HepG2 (cell line): ENCODE results near the gene SAP30. TPM values are rescaled to one million over a fixed set of nuclear protein-coding genes. Genes with fewer than 3 reads are reported as not detected.

Experiments used
- ATF7-NPFF ChIP-seq: sonication (generic); formaldehyde crosslinking; IDR thresholded peaks from 2 replicates; pipeline ENCODE4 v1.8.1; 2023; ENCODE audit warnings: mild to moderate bottlenecking, low read depth, missing genetic modification reagents, moderate library complexity
- CEBPG ChIP-seq: IDR thresholded peaks from 2 replicates; pipeline ENCODE4 v1.6.1; 2016
- CREBL2 ChIP-seq: sonication (generic); formaldehyde crosslinking; IDR thresholded peaks from 2 replicates; pipeline ENCODE4 v1.8.1; 2023; ENCODE audit warnings: missing genetic modification reagents, mild to moderate bottlenecking, borderline replicate concordance
- FOXK2 ChIP-seq: fragments of 450-650 bp; IDR thresholded peaks from 2 replicates; pipeline ENCODE4 v1.6.1; 2016
- HNF4A ChIP-seq: sonication (generic); formaldehyde crosslinking; IDR thresholded peaks from 2 replicates; pipeline ENCODE4 v1.4.0; 2020; ENCODE audit warnings: missing genetic modification reagents
- HOMEZ ChIP-seq: IDR thresholded peaks from 2 replicates; pipeline ENCODE4 v1.6.1; 2016; ENCODE audit warnings: low read depth
- HOXA5 ChIP-seq: sonication (generic); formaldehyde crosslinking; IDR thresholded peaks from 2 replicates; pipeline ENCODE4 v1.4.0; 2020; ENCODE audit warnings: missing genetic modification reagents
- KDM2A ChIP-seq: sonication (generic); formaldehyde crosslinking; IDR thresholded peaks from 2 replicates; pipeline ENCODE4 v1.4.0; 2020; ENCODE audit warnings: low read depth, missing genetic modification reagents, borderline replicate concordance
- MAZ ChIP-seq, 2 experiments: sonication (generic) in 1 of 2; formaldehyde crosslinking in 1 of 2; IDR thresholded peaks; 2 replicates each; pipeline versions ENCODE4 v1.5.0 to v1.6.1; 2012 to 2020; ENCODE audit warnings: low read depth in 2 of 2, mild to moderate bottlenecking in 2 of 2, borderline replicate concordance in 1 of 2, improper control_type of control experiment in 1 of 2, low read length in 1 of 2, missing genetic modification reagents in 1 of 2, moderate library complexity in 1 of 2
- MIER2 ChIP-seq: IDR thresholded peaks from 2 replicates; pipeline ENCODE4 v1.6.1; 2016; ENCODE audit warnings: missing biosample characterization, missing genetic modification reagents
- NONO ChIP-seq, 2 experiments: fragments of 450-650 bp in 1 of 2; sonication (generic) in 1 of 2; formaldehyde crosslinking in 1 of 2; IDR thresholded peaks in 1 of 2; conservative IDR thresholded peaks in 1 of 2; 2 replicates each; pipeline versions ENCODE4 v1.6.1 to v1.8.0; 2017 to 2022; ENCODE audit warnings: mild to moderate bottlenecking in 1 of 2, missing genetic modification reagents in 1 of 2, moderate library complexity in 1 of 2
- PAF1 ChIP-seq: IDR thresholded peaks from 2 replicates; pipeline ENCODE4 v1.6.1; 2016; ENCODE audit warnings: missing genetic modification reagents, missing compliant biosample characterization
- POLR2A ChIP-seq, 2 experiments: IDR thresholded peaks; 2 replicates each; pipeline ENCODE4 v1.6.1; 2011; ENCODE audit warnings: low read depth in 2 of 2, low read length in 2 of 2, mild to moderate bottlenecking in 1 of 2, moderate library complexity in 1 of 2; ENCODE audit not compliant: insufficient read depth in 1 of 2
- POLR2AphosphoS5 ChIP-seq: IDR thresholded peaks from 2 replicates; pipeline ENCODE4 v1.6.1; 2012; ENCODE audit warnings: low read depth, low read length
- RBFOX2 ChIP-seq: fragments of 200-400 bp; formaldehyde crosslinking; IDR thresholded peaks from 2 replicates; pipeline ENCODE4 v1.6.1; 2017; ENCODE audit warnings: low read depth, mild to moderate bottlenecking, low read length
- TAF15 ChIP-seq: fragments of 200-400 bp; formaldehyde crosslinking; IDR thresholded peaks from one replicate; pipeline ENCODE4 v1.6.1; 2018; ENCODE audit warnings: mild to moderate bottlenecking, low read depth, low read length; ENCODE audit not compliant: poor library complexity, severe bottlenecking
- ZBTB44 ChIP-seq: sonication (generic); formaldehyde crosslinking; IDR thresholded peaks from 2 replicates; pipeline ENCODE4 v1.4.0; 2020; ENCODE audit warnings: missing genetic modification reagents
- ZBTB7A ChIP-seq: sonication (generic); formaldehyde crosslinking; IDR thresholded peaks from 2 replicates; pipeline ENCODE4 v1.8.0; 2022; ENCODE audit warnings: mild to moderate bottlenecking, missing genetic modification reagents
- ZNF101 ChIP-seq: sonication (generic); formaldehyde crosslinking; IDR thresholded peaks from 2 replicates; pipeline ENCODE4 v1.4.0; 2020; ENCODE audit warnings: mild to moderate bottlenecking, low read depth, missing genetic modification reagents, borderline replicate concordance
- ZNF276 ChIP-seq: sonication (generic); formaldehyde crosslinking; IDR thresholded peaks from 2 replicates; pipeline ENCODE4 v1.4.0; 2020; ENCODE audit warnings: mild to moderate bottlenecking, low read depth, missing genetic modification reagents
- ZNF543 ChIP-seq: sonication (generic); formaldehyde crosslinking; IDR thresholded peaks from 2 replicates; pipeline ENCODE4 v1.4.0; 2020; ENCODE audit warnings: mild to moderate bottlenecking, missing genetic modification reagents
- ZNF703 ChIP-seq: sonication (generic); formaldehyde crosslinking; IDR thresholded peaks from 2 replicates; pipeline ENCODE4 v1.5.1; 2020; ENCODE audit warnings: missing genetic modification reagents, mild to moderate bottlenecking, moderate library complexity, borderline replicate concordance
- ZNF841 ChIP-seq: sonication (generic); formaldehyde crosslinking; IDR thresholded peaks from 2 replicates; pipeline ENCODE4 v1.8.1; 2023; ENCODE audit warnings: missing genetic modification reagents, borderline replicate concordance
- ZSCAN30 ChIP-seq: sonication (generic); formaldehyde crosslinking; IDR thresholded peaks from 2 replicates; pipeline ENCODE4 v1.5.0; 2020; ENCODE audit warnings: mild to moderate bottlenecking, missing genetic modification reagents
- polyA plus RNA-seq, 8 experiments: library from polyadenylated mRNA; depleted of rRNA in 3 of 8; stranded (reverse) in 7 of 8; unstranded in 1 of 8; fragments of >200 nt; fragmentation: Illumina TruSeq in 4 of 8; extraction: Trizol in 4 of 8; gene quantifications; 2 replicates each; pipeline versions ENCODE4 v1.2.1 to v1.2.3, GENCODE V29; 2011 to 2016; ENCODE audit warnings: low read depth in 4 of 8, missing spikeins in 1 of 8, mixed read lengths in 1 of 8; ENCODE audit not compliant: insufficient read depth in 1 of 8
- total RNA-seq, 5 experiments: library from RNA; depleted of rRNA; stranded (reverse); fragments of >200 nt; fragmentation: Illumina TruSeq; extraction: Trizol; gene quantifications; 2 replicates each; pipeline ENCODE4 v1.2.3, GENCODE V29; 2016; ENCODE audit warnings: low read depth in 1 of 5

SAP30 gene
- total and polyA plus RNA-seq, 2 of the 13 experiments (the other 11 are each of a cell fraction or from before 2014, with no cell fraction given), result 14.2 to 25.1 TPM

- TF ChIP-seq ZSCAN30 (CRISPR knock-in tag), result no peak
- TF ChIP-seq ZNF703 (CRISPR knock-in tag), result no peak; the same call in 1 of the 2 replicates
- peak; percentile 25; the same call in 1 of the 2 replicates for TF ChIP-seq ATF7-NPFF
- 0 out of 2 replicates have a peak, but pooled peaks have one; percentile 49 for TF ChIP-seq KDM2A (CRISPR knock-in tag)
- TF ChIP-seq MAZ (IDR thresholded peaks at IDR 0.05; ENCODE audit: borderline replicate concordance, low read depth, low read length), result peak; percentile 35; the same call in 1 of the 2 replicates
- TF ChIP-seq MAZ (CRISPR knock-in tag; IDR thresholded peaks at IDR 0.05; ENCODE audit: low read depth), result 0 out of 2 replicates have a peak, but pooled peaks have one; percentile 22
- no peak for TF ChIP-seq PAF1
- no peak for TF ChIP-seq ZNF543
- TF ChIP-seq ZNF276, result no peak
- no peak for TF ChIP-seq TAF15
- TF ChIP-seq ZNF841 (CRISPR knock-in tag), result peak; percentile 22; the same call in 1 of the 2 replicates
- no peak for TF ChIP-seq HOMEZ (CRISPR knock-in tag)
- peak; percentile 48; the same call in 1 of the 2 replicates for TF ChIP-seq ZBTB7A
- no peak for TF ChIP-seq CREBL2
- 0 out of 2 replicates have a peak, but pooled peaks have one; percentile 12 for TF ChIP-seq HNF4A (CRISPR knock-in tag)
- peak; percentile 86; the same call in 1 of the 2 replicates for TF ChIP-seq FOXK2
- TF ChIP-seq NONO (IDR thresholded peaks at IDR 0.05), result no peak
- peak; percentile 45 for TF ChIP-seq NONO (CRISPR knock-in tag; conservative IDR thresholded peaks at IDR 0.05)
- peak; percentile 77 to 90 for TF ChIP-seq POLR2A (IDR thresholded peaks at IDR 0.05; ENCODE audit: insufficient read depth in 1 of 2, low read depth in 2 of 2, low read length in 2 of 2)
- 0 out of 2 replicates have a peak, but pooled peaks have one; percentile 60 for TF ChIP-seq MIER2 (CRISPR knock-in tag)
- no peak for TF ChIP-seq CEBPG (CRISPR knock-in tag)
- TF ChIP-seq POLR2AphosphoS5, result peak; percentile 74
- no peak for TF ChIP-seq ZBTB44 (CRISPR knock-in tag)
- TF ChIP-seq ZNF101 (CRISPR knock-in tag), result no peak
- peak; percentile 74; the same call in 1 of the 2 replicates for TF ChIP-seq RBFOX2
- TF ChIP-seq HOXA5 (CRISPR knock-in tag), result no peak; the same call in 1 of the 2 replicates
These were observed 35.6 kb upstream of the SAP30 start (continued) for GRCh38 chr4:173334891-173335752.
